ENCODE measurements around the gene DCAF17. TPM values are rescaled to one million over a fixed set of nuclear protein-coding genes. Genes with fewer than 3 reads are reported as not detected.

The DCAF17 gene
- total RNA-seq, 2 donors from 2014 or later = 15.5 to 19.1 TPM

- intact Hi-C loops (cut with DNase I) = loop anchor here (5.0 kb wide), 2 partner anchors 268 to 458 kb away; partner anchors contain the start of gene TLK1
- no peak for TF ChIP-seq POLR2A (IDR thresholded peaks at IDR 0.05)
- no peak for TF ChIP-seq POLR2AphosphoS5 (IDR thresholded peaks at IDR 0.05)
- TF ChIP-seq CTCF (IDR thresholded peaks at IDR 0.05) = no peak
Observed at GRCh38 chr2:171430516-171431410, 3.3 kb upstream of the DCAF17 start.

GRCh38 chr2:171431677-171432167 lies 2.3 kb upstream of the DCAF17 start:
- no peaks in the 10 kb centered on the region for H3K4me1 ChIP-seq (replicated peaks)
- intact Hi-C loops (cut with DNase I) = loop anchor here (5.0 kb wide), 2 partner anchors 269 to 459 kb away; partner anchors contain the start of gene TLK1

More at GRCh38 chr2:171430516-171431410, 3.3 kb upstream of the DCAF17 start:
- Histone ChIP-seq H3K4me3 (no peak overlapping the region), H3K36me3 (no peaks in the 10 kb centered on the region), H3K27ac (peak overlapping the region in 1 of 2 donors; percentile 12), H3K4me1 (replicated peaks) (no peaks in the 10 kb centered on the region), H3K9me3 (no peaks in the 10 kb centered on the region), H3K27me3 (replicated peaks; ENCODE audit: insufficient read depth) (no peaks in the 10 kb centered on the region)
- 84% methylated on average over 7 of the region's 7 CpGs for WGBS
- DNase-seq (ENCODE audit: low spot score) = no peak

GRCh38 chr2:171432206-171432968 lies 1.6 kb upstream of the DCAF17 start:
- TF ChIP-seq POLR2A (IDR thresholded peaks at IDR 0.05) = no peak
- no peak for TF ChIP-seq POLR2AphosphoS5 (IDR thresholded peaks at IDR 0.05)
- TF ChIP-seq CTCF (IDR thresholded peaks at IDR 0.05) = no peak
- no peak overlapping the region for H3K4me3 ChIP-seq
- no peaks in the 10 kb centered on the region for H3K27me3 ChIP-seq (replicated peaks; ENCODE audit: insufficient read depth)
- WGBS = 55% methylated on average over 4 of the region's 4 CpGs
- H3K9me3 ChIP-seq = no peaks in the 10 kb centered on the region
- H3K36me3 ChIP-seq = no peaks in the 10 kb centered on the region
- H3K27ac ChIP-seq = peak overlapping the region in 1 of 2 donors; percentile 92
- H3K4me1 ChIP-seq (replicated peaks) = no peaks in the 10 kb centered on the region
- no peak for DNase-seq (ENCODE audit: low spot score)
- intact Hi-C loops (cut with DNase I) = loop anchor here (5.0 kb wide), 2 partner anchors 270 to 460 kb away; partner anchors contain the start of gene TLK1

More at GRCh38 chr2:171431677-171432167, 2.3 kb upstream of the DCAF17 start:
- no peak for DNase-seq (ENCODE audit: low spot score)
- Histone ChIP-seq H3K27me3 (replicated peaks; ENCODE audit: insufficient read depth) (no peaks in the 10 kb centered on the region), H3K27ac (peak overlapping the region in 1 of 2 donors; percentile 12), H3K4me3 (no peak overlapping the region), H3K9me3 (no peaks in the 10 kb centered on the region), H3K36me3 (no peaks in the 10 kb centered on the region)
- TF ChIP-seq CTCF (IDR thresholded peaks at IDR 0.05) (no peak), POLR2AphosphoS5 (IDR thresholded peaks at IDR 0.05) (no peak), POLR2A (IDR thresholded peaks at IDR 0.05) (no peak)
- WGBS = 85% methylated on average over 9 of the region's 9 CpGs

GRCh38 chr2:171432969-171433762 lies 860 bp upstream of the DCAF17 start:
- intact Hi-C loops (cut with DNase I) = loop anchor here (5.0 kb wide), 2 partner anchors 271 to 461 kb away; partner anchors contain the start of gene TLK1
- H3K36me3 ChIP-seq = no peaks in the 10 kb centered on the region
- peak overlapping the region; percentile 92 to 94 for H3K27ac ChIP-seq
- DNase-seq (ENCODE audit: low spot score) = peak; percentile 67
- H3K27me3 ChIP-seq (replicated peaks; ENCODE audit: insufficient read depth) = no peaks in the 10 kb centered on the region
- TF ChIP-seq POLR2AphosphoS5 (IDR thresholded peaks at IDR 0.05) = peak; percentile 46
- no peak for TF ChIP-seq CTCF (IDR thresholded peaks at IDR 0.05)
- H3K4me1 ChIP-seq (replicated peaks) = no peaks in the 10 kb centered on the region
- H3K9me3 ChIP-seq = no peaks in the 10 kb centered on the region
- H3K4me3 ChIP-seq = peak overlapping the region; percentile 72 to 84
- WGBS = 15% methylated on average over 20 of the region's 20 CpGs

Data from prostate gland (tissue), 2 donors.